ENCODE measurements around the gene ARHGAP26.
A peak's percentile ranks its signal among the peaks of the same experiment; 100 is the strongest.

The ARHGAP26 gene

DNA sequence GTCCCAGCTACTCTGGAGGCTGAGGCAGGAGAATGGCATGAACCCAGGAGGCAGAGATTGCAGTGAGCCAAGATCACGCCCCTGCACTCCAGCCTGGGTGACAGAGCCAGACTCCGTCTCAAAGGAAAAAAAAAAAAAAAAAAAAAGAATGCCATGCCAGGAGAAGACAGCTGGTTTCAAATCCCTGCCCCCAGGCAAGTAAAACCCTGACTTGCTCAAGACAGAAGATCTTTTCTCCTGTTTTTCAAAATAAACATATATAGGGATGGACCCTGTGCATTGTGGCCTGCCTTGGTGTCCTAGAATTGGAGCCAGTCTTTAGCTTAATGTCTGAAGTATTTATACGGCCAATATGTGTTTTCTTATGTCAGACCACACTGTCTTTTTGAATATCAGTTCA is 456.2 kb downstream of the ARHGAP26 start:
- DNase-seq (ENCODE audit: low spot score) = no peak

- no peak for DNase-seq (ENCODE audit: low spot score)
These were observed 456.7 kb downstream of the ARHGAP26 start for GRCh38 chr5:143226872-143227271.

DNA sequence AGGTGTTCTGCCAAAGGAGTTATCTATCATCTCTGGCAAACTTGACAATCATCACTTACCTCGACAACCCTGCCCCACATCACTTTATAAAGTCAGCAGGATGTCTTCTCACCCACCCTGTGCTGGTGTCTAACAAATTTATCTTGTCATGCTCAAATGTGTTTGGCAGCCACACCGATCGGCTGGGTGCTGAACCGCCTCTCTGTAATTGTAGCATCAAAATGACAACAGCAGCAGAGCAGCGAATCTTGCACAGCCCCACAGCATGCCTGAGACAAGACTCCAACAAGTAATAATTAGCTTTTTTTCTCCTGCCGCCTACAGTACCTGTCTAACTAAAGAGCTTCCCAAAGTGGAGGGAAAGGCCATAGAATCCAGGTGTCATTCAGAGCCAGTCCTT is 457.1 kb downstream of the ARHGAP26 start:
- no peak for DNase-seq (ENCODE audit: low spot score)

GRCh38 chr5:143228597-143229293 is 458.6 kb downstream of the ARHGAP26 start:
- no peak for DNase-seq (ENCODE audit: low spot score)

DNA sequence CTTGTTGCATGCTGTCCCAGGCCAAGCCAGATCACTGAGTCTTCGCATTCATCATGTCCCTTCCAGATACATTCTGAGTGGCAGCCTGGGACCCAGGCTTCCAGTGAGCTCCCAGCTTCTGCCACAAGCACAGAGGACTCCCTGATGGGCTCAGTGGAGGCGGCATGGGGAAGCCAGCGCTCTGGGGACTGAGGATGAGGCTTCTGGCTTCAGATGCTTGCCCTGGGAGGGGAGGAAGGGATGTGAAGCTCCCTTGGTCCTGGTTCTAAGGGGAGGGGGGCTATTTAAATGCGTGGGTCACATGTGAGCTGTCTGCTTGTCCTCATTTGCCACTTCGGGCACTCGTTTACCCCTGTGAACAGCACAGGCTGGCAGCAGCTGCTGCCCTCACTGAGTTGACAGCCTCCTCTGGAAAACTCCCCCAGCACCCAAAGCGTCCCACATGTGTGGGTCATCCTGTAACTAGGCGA is 459.3 kb downstream of the ARHGAP26 start:
- no peak for DNase-seq (ENCODE audit: low spot score)

DNA sequence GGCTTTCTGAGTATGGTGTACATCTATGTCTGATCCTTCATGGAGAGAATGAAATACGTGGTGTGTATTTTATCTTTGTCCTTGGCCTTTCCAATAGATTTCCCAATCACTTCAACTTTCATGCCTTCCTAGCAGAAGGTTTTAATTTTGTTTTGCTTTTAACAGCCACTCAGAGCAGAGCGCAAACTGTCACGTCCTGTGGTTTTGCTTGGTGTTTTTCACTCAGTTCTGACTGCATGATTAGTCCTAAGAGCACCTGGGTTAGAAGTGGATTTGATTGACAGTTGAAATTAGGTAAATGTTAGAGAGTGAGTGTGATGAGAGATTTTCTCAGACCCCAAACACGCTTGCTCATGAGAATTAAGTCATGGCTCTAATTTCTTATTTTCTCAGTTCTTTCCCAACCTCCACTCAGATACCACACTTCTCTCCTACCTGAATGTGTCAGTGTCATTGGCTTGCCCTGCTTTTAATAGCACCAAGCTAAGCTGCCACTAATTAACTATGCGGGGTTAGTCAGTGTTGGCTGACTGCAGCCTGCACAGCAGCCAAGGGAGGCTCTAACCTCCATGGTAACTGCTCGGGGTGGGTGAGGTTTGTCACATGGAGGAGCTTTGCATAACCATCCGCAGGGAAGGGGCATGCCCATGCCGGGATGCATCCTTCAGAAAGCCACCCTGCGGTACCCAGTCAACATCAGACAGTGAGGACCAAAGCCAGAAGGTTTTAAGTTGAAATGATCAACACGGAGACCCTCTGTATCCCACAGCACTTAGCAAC is 459.9 kb downstream of the ARHGAP26 start:
- peak; percentile 66 for DNase-seq (ENCODE audit: low spot score)

DNA sequence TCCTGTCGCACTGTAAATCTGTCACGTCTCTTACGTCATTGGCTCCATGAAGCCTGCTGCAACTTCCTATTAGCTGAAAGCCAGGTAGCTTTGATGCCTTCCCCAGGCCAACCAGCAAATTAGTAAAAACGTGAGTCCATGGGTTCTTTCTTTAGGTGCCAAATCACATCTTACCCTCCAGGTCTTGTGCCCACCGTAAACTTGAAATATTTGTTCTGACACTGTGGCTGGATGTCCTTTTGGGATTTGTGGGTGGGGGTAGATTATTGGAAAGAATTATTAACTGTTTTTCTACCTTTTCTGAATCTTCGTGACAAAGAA is 460.5 kb downstream of the ARHGAP26 start:
- no peak for DNase-seq (ENCODE audit: low spot score)

GRCh38 chr5:143231416-143231815 is 461.2 kb downstream of the ARHGAP26 start:
- no peak for DNase-seq (ENCODE audit: low spot score)

DNA sequence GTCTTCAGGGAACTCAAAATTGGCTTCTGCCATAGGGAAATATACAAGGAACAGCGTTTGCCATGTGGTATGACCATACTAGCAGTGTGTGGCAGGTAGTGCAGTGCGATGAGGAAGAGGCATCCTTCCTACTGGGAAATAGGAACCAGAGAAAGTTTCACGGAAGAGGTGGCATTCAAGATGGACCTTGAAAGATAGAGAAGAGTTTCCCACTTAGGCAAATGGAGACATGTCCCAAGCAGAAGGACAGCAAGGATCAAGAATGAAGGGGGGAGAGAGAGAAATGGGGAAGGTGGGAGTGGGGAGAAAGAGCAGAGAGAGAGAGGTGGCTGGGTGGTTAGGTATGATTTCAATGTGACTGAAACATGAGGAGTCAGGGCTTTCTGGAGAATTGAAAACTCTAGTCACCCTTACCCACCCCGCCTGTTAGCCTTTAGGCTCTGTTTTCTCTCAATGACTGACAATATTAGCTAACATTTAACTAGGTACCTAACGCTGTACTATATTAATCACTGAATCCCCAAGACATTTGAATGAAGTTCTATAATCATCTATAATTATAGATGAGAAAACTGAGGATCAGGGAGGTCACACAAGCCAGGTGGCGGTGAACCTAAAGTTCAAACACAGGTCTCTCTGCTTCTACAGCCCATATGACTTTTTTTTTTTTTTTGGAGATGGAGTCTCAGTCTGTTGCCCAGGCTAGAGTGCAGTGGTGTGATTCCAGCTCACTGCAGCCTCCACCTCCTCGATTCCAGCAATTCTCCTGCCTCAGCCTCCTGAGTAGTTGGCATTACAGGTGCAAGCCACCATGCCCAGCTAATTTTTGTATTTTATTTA is 462.0 kb downstream of the ARHGAP26 start:
- no peak for DNase-seq (ENCODE audit: low spot score)

DNA sequence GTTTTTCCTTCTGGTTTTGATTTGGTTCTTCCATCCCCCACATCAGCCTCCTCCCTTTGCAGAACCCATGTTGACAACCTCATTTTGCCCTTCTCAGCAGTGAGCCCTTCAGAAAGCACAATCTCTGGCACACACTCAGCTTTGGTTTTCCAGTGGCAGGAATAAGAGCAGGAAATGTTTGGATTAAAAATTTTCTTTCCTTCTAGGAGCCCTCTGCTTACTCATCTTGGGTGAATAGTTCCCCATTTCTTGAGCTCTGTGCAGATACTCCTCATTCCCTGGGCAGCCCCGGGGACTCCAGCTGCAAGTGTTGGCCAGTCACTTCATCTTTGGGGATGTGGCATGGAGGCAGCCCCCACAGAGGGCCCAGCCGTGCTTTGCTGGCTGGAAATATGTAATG is 462.9 kb downstream of the ARHGAP26 start:
- DNase-seq (ENCODE audit: low spot score) = no peak

DNA sequence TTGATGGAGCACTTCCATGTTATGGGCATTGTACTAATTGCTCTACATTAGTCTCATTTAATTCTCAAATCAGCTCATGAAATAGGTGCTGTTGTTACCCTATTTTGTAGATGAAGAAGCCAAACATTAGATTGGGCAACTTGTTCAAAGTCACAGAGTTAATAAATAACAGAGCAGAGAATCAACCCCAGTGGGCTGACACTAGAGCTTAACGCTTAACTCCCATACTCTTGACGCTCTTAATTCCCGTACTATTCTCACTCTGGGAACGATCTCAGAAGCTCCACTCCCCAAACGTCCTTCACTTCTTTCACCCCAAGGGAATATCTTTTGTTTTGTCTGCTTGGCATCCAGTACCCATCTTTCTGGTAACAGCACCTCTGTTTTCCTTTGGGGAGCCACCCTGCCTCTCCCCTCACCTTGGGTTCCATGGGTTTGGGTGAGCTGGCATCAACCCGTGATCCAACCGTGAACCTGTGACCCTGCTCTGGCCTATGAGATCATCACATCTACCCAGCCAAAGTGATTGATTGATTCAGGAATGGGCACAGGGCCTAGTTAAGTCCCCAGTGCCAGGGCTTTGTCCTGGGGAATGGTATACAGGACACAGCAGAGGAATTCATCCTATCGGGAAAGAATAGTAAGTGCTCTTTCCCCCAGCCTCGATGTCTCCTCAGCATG is 464.1 kb downstream of the ARHGAP26 start:
- no peak for DNase-seq (ENCODE audit: low spot score)

- DNase-seq (ENCODE audit: low spot score) = no peak
These were observed 465.2 kb downstream of the ARHGAP26 start for GRCh38 chr5:143235423-143235822.

- no peak for DNase-seq (ENCODE audit: low spot score)
These were observed 466.5 kb downstream of the ARHGAP26 start for GRCh38 chr5:143236682-143237081.

- no peak for DNase-seq (ENCODE audit: low spot score)
These were observed 467.5 kb downstream of the ARHGAP26 start for GRCh38 chr5:143237664-143238063.

- no peak for DNase-seq (ENCODE audit: low spot score)
These were observed 468.4 kb downstream of the ARHGAP26 start for GRCh38 chr5:143238620-143239019.

DNA sequence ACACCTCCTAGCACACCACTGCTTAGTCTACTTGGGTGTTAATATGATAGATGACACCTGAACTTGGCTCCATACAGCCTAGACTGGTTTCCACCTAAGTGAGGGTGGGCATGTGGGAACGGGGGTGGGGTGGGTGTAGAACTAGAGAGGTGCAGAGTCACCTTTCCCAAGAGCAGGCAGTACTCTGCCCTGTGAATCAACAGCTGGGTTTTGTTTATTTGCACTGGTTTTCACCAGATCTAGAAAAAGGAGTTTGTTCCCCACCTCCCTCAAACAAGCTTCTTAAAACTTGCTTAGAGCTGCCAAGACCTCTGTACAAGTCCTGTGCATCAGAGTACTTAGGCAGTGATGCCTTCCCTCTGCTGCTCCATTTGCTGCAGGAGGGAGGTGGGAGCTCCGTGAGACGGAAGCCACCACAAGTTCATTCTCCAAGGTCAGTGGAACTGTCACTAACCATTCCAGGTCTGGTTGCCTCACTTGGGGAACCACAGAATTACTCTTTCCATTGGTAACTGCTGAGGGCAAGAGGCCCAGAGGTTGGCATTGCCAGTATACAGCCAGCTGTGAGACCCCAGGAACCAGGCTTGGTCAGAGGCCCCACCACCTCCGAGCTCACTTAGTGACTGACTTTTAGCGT is 469.8 kb downstream of the ARHGAP26 start:
- no peak for DNase-seq (ENCODE audit: low spot score)

DNA sequence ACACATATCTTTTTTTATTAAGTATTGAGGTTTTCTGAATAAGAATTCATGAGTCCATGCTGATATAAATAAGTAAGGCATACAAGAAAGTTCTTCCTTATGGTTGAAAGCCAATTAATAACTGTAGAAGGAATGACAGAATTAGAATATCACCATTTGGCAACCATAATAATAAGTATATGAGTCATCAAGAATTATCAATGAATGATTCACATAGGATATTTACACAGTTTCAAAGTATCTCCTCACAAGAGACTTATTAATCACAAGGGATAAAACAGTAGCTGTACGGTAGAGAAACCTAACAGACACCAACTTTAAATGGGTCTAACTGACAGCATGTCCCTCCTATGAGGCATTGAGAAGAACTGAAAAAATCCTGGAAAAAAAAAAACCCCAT is 471.7 kb downstream of the ARHGAP26 start:
- DNase-seq (ENCODE audit: low spot score) = no peak

- no peak for DNase-seq (ENCODE audit: low spot score)
These were observed 472.9 kb downstream of the ARHGAP26 start for GRCh38 chr5:143243103-143243502.

DNA sequence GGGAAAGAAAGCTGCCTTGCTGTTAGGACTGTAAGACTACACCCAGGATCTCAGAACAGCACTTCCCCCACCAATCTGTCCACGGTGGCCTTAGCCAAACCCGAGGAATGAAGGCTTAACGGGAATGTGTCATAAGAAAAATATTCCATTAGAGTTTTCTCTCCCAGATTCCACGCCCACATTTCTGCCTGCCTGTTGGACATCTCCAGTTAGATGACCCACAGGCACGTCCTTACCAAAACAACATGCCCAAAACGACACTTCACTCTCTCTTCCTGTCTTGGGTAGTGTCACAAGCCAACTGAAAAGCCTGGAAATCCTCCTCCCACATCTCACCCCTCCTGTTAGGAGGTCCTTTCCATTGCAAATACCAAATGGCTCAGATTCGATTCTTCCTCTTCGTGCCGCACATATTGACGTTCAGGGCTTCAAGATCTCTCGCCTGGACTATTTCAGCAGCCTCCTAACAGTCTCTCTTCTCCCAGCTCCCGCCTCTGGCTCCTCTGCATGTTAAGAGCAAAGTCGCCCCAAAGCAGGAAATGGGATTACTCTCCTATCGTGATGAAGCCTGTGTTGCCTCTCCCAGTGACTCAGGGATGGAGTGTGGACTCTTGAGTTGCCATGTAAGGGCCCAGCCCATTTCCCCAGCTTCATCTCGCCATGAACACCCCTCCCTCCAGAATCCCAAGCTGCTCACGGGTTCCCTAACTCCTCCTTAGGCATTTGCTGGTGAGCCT is 474.0 kb downstream of the ARHGAP26 start:
- no peak for DNase-seq (ENCODE audit: low spot score)

DNA sequence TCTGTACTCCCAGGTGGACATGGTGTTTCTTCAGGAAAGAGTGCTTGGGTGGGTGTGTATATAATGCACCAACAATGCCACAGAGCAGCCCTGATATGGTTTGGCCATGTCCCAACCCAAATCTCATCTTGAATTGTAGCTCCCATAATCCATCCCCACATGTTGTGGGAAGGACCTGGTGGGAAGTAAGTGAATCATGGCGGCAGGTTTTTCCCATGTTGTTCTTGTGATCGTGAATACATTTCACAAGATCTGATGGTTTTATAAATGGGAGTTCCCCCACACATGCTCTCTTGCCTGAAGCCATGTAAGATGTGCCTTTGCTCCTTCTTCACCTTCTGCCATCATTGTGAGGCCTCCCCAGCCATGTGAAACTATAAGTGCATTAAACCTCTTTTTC is 474.8 kb downstream of the ARHGAP26 start:
- no peak for DNase-seq (ENCODE audit: low spot score)
